ENCODE results near the gene PDE8A. TPM values are rescaled to one million over a fixed set of nuclear protein-coding genes. Genes with fewer than 3 reads are reported as not detected.
A peak's percentile ranks its signal among the peaks of the same experiment; 100 is the strongest.

PDE8A gene
- total and polyA plus RNA-seq, 4 donors, result 11.2 to 47.5 (median 16.6) TPM

DNA sequence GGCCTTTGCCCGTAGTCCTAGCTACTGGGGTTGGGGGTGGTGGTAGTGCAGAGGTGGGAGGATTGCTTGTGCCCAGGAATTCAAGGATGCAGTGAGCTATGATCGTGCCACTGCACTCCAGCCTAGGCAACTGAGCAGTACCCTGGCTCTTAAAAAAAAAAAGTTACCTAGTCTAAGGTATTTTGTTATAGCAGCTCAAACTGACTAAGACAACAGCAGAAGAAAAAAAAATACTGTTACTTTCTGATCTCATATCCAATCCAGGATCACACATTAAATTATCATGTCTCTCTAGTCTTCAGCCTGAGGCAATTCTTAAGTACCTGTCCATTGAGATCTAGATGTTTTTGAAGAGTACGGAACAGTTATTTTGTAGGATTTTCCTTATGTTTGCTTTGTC, 39.8 kb downstream of the PDE8A start (continued):
- TF ChIP-seq FOXA1 (IDR thresholded peaks at IDR 0.05) (no peak), RAD21 (IDR thresholded peaks at IDR 0.05) (no peak), HNF4A (conservative IDR thresholded peaks at IDR 0.05) (no peak)

DNA sequence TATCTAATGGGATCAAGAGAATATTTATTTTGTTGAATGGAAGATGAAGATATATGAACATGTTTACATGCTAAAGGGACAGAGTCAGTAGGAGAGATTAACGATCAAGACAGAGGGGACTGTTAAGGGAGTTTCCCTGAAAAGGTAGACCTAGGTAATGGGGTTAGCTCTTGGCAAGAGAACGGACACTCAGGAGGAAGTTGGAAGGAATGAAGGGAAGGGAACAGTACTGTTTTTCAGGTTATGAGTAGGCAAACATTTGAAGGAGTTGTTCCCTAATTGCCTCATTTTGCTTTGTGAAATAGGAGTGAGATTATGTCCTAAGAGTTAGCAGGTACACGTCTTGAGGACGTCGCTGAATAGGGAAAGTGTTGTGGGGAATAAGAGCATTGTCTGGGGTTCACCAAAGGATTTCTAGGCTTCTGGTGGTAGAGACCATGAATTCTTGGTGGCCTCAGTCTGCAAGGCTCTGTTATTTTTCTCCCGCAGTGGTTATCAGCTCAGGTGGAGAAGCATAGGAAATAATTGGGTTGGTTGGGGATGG, 41.3 kb downstream of the PDE8A start:
- H3K36me3 ChIP-seq (ENCODE audit: control insufficient read depth in 4 of 4, insufficient read depth in 3 of 4, low read depth in 1 of 4, low read length in 3 of 4), result no peaks in the 10 kb centered on the region
- H3K27ac ChIP-seq (ENCODE audit: low read depth in 1 of 2, low read length in 2 of 2), result peak overlapping the region in 1 of 2 donors; percentile 11
- DNase-seq (ENCODE audit: low spot score), result no peak
- H3K9me3 ChIP-seq (ENCODE audit: control insufficient read depth in 4 of 4, low read length in 3 of 4), result no peaks in the 10 kb centered on the region
- TF ChIP-seq HNF4A (conservative IDR thresholded peaks at IDR 0.05), result no peak
- TF ChIP-seq JUND (IDR thresholded peaks at IDR 0.05), result no peak
- no peak for TF ChIP-seq GABPA (IDR thresholded peaks at IDR 0.05 in 1 of 2, conservative IDR thresholded peaks at IDR 0.05 in 1 of 2)
- H3K4me3 ChIP-seq (ENCODE audit: low read depth in 1 of 3, low read length in 3 of 3), result no peak overlapping the region
- H3K27me3 ChIP-seq (ENCODE audit: control insufficient read depth in 4 of 4, insufficient read depth in 4 of 4, low read length in 3 of 4), result no peaks in the 10 kb centered on the region
- 82% methylated on average over 6 of the region's 6 CpGs for WGBS
- H3K4me1 ChIP-seq (ENCODE audit: control insufficient read depth in 4 of 4, insufficient read depth in 4 of 4, low read length in 3 of 4), result peaks cover 21 to 64% (median 44%) of the 10 kb centered on the region in 4 donors
- H3K9ac ChIP-seq (ENCODE audit: low read depth in 1 of 2, low read length in 2 of 2), result no peak overlapping the region

DNA sequence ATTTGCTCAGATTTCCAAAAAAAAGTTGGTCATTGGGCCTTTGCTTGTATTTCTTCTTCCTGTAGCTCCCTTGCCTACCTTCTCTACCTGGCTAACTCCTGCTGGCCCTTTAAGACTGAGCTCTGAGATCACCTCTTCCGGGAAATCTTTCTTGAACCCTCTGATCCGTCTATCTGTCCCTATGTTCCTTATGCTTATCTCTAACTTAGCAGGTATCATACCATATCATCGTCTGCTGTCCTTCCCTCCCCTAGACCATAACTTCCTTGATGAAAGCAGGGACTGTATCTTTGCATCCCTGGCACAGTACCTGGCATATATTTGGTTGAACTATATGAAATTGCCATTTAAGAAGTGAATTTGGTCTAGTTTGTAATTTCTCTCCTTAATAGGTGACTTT, 42.3 kb downstream of the PDE8A start:
- H3K4me3 ChIP-seq (ENCODE audit: low read depth in 1 of 3, low read length in 3 of 3), result no peak overlapping the region
- peak overlapping the region; percentile 83 to 92 for H3K27ac ChIP-seq (ENCODE audit: low read depth in 1 of 2, low read length in 2 of 2)
- TF ChIP-seq JUND (IDR thresholded peaks at IDR 0.05) (no peak), RXRA (IDR thresholded peaks at IDR 0.05) (no peak), YY1 (IDR thresholded peaks at IDR 0.05) (no peak), FOXA1 (IDR thresholded peaks at IDR 0.05) (no peak), NR2F2 (IDR thresholded peaks at IDR 0.05) (no peak), FOXA2 (IDR thresholded peaks at IDR 0.05) (no peak), SP1 (IDR thresholded peaks at IDR 0.05) (no peak), TAF1 (conservative IDR thresholded peaks at IDR 0.05) (no peak), RAD21 (IDR thresholded peaks at IDR 0.05) (no peak), HNF4G (IDR thresholded peaks at IDR 0.05) (no peak), HNF4A (conservative IDR thresholded peaks at IDR 0.05) (no peak)
- TF ChIP-seq, protein P1, sequence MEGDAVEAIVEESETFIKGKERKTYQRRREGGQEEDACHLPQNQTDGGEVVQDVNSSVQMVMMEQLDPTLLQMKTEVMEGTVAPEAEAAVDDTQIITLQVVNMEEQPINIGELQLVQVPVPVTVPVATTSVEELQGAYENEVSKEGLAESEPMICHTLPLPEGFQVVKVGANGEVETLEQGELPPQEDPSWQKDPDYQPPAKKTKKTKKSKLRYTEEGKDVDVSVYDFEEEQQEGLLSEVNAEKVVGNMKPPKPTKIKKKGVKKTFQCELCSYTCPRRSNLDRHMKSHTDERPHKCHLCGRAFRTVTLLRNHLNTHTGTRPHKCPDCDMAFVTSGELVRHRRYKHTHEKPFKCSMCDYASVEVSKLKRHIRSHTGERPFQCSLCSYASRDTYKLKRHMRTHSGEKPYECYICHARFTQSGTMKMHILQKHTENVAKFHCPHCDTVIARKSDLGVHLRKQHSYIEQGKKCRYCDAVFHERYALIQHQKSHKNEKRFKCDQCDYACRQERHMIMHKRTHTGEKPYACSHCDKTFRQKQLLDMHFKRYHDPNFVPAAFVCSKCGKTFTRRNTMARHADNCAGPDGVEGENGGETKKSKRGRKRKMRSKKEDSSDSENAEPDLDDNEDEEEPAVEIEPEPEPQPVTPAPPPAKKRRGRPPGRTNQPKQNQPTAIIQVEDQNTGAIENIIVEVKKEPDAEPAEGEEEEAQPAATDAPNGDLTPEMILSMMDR (IDR thresholded peaks at IDR 0.05; ENCODE audit: low read depth, low read length, missing input control), result no peak
- TF ChIP-seq, protein P2, sequence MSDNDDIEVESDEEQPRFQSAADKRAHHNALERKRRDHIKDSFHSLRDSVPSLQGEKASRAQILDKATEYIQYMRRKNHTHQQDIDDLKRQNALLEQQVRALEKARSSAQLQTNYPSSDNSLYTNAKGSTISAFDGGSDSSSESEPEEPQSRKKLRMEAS (IDR thresholded peaks at IDR 0.05), result no peak
- TF ChIP-seq, protein P3, sequence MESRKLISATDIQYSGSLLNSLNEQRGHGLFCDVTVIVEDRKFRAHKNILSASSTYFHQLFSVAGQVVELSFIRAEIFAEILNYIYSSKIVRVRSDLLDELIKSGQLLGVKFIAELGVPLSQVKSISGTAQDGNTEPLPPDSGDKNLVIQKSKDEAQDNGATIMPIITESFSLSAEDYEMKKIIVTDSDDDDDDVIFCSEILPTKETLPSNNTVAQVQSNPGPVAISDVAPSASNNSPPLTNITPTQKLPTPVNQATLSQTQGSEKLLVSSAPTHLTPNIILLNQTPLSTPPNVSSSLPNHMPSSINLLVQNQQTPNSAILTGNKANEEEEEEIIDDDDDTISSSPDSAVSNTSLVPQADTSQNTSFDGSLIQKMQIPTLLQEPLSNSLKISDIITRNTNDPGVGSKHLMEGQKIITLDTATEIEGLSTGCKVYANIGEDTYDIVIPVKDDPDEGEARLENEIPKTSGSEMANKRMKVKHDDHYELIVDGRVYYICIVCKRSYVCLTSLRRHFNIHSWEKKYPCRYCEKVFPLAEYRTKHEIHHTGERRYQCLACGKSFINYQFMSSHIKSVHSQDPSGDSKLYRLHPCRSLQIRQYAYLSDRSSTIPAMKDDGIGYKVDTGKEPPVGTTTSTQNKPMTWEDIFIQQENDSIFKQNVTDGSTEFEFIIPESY (IDR thresholded peaks at IDR 0.05), result no peak
- TF ChIP-seq, protein P4, sequence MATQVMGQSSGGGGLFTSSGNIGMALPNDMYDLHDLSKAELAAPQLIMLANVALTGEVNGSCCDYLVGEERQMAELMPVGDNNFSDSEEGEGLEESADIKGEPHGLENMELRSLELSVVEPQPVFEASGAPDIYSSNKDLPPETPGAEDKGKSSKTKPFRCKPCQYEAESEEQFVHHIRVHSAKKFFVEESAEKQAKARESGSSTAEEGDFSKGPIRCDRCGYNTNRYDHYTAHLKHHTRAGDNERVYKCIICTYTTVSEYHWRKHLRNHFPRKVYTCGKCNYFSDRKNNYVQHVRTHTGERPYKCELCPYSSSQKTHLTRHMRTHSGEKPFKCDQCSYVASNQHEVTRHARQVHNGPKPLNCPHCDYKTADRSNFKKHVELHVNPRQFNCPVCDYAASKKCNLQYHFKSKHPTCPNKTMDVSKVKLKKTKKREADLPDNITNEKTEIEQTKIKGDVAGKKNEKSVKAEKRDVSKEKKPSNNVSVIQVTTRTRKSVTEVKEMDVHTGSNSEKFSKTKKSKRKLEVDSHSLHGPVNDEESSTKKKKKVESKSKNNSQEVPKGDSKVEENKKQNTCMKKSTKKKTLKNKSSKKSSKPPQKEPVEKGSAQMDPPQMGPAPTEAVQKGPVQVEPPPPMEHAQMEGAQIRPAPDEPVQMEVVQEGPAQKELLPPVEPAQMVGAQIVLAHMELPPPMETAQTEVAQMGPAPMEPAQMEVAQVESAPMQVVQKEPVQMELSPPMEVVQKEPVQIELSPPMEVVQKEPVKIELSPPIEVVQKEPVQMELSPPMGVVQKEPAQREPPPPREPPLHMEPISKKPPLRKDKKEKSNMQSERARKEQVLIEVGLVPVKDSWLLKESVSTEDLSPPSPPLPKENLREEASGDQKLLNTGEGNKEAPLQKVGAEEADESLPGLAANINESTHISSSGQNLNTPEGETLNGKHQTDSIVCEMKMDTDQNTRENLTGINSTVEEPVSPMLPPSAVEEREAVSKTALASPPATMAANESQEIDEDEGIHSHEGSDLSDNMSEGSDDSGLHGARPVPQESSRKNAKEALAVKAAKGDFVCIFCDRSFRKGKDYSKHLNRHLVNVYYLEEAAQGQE (IDR thresholded peaks at IDR 0.05), result no peak
- H3K36me3 ChIP-seq (ENCODE audit: control insufficient read depth in 4 of 4, insufficient read depth in 3 of 4, low read depth in 1 of 4, low read length in 3 of 4), result no peaks in the 10 kb centered on the region
- WGBS, result 79% methylated on average over 3 of the region's 3 CpGs
- peaks cover 23 to 73% (median 52%) of the 10 kb centered on the region in 4 donors for H3K4me1 ChIP-seq (ENCODE audit: control insufficient read depth in 4 of 4, insufficient read depth in 4 of 4, low read length in 3 of 4)
- H3K9ac ChIP-seq (ENCODE audit: low read depth in 1 of 2, low read length in 2 of 2), result no peak overlapping the region
- no peaks in the 10 kb centered on the region for H3K27me3 ChIP-seq (ENCODE audit: control insufficient read depth in 4 of 4, insufficient read depth in 4 of 4, low read length in 3 of 4)
- no peaks in the 10 kb centered on the region for H3K9me3 ChIP-seq (ENCODE audit: control insufficient read depth in 4 of 4, low read length in 3 of 4)
- DNase-seq (ENCODE audit: low spot score), result no peak
